HG03108 (cell line): Measurements from ENCODE around the gene SWAP70.

Experiments used
- ATAC-seq: cut with Tn5 transposase; IDR thresholded peaks from one replicate; pipeline ENCODE4 v1.9.1; 2021; ENCODE audit warnings: moderate library complexity; ENCODE audit not compliant: unreplicated experiment

Gene SWAP70

DNA sequence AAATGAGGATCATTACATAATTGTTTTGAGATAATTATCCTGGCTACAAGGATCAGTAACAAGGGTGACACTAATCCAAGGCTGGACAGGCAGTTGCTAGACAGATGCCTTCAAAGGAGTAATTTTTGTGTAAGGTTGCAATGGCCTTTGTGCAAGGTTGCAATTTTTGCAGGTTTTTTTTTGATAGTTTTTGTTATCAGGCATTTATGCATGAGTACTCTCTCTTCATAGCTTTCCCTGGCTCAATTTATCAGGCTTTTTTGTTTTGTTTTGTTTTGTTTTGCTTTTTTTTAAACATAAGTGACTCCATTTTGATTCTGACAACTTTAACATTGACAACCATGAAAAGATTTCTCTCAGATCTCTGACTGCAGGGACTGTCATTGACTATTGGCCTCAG, 110.2 kb downstream of the SWAP70 start:
- no peak for ATAC-seq

DNA sequence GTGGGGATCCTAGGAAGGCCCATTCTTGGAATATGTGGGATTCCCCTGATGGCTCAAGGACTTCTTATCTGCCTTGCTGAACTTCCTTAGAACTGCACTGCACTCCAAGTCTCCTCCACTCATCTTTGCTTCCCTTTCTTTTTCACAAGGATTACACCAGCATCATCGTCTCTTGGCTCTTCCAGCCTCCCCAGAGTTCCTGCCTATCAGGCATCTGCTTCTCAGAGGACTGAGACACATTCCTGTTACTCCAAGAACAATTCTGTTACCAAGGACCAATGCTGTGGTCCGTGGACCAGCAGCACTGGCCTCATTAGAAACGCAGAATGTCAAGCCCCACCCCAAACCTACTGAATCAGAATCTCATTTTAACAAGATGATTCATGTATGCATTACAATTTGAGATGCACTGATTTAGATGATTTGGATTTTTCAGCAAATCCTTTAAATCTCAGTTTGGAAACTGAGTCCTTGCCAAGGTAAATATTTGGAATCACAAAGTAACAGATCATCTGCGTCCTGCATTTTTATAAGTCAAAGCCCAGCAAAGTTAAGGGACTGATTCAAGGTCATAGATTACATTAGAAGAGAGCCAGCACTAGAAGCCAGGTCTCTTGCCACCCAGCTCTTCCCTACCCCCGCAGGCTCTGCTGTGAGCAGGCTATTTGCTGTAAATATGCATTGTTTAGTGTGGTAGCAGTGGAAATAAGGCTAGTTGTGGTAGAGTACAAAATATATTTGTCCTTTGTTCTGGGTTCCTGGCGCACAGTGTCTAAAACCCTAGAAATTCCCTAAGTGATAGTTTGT, 110.9 kb downstream of the SWAP70 start:
- no peak for ATAC-seq

DNA sequence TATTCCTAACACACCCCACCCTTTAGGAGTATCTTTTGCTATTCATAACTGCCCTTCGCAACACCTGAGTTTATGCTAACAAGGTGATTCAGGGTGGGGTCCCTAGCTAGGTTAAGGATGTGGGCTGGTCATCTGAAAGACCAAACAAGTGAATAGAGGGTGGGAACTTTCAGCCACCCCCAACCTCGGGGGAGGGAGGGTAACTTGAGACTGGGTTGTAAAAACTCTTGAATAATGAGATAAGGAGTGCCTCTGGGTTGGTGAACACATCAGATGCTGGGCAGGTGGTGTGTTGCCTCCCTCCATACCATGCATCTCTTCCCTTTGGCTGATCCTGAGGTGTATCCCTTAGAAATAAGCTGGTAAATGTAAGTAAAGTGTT, 111.5 kb downstream of the SWAP70 start:
- no peak for ATAC-seq

DNA sequence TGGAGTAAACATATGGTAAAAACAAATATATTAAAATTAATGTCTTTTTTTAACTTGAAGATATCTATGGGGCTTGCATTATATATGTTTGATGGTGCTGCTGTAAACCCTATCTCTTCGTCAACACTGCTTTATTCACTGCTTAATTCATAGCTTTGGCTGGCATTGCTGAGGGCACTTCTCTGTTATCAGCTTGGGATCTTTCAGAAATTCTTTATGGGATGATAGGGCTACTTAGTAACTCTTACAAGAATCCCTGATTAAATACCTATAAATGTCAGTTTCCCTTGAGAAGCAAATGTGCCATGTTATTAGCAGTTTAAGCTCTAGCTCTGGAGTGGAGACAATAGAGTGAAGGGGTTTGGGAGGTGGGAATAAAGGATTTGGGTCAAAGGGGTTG, 112.3 kb downstream of the SWAP70 start:
- ATAC-seq: no peak

DNA sequence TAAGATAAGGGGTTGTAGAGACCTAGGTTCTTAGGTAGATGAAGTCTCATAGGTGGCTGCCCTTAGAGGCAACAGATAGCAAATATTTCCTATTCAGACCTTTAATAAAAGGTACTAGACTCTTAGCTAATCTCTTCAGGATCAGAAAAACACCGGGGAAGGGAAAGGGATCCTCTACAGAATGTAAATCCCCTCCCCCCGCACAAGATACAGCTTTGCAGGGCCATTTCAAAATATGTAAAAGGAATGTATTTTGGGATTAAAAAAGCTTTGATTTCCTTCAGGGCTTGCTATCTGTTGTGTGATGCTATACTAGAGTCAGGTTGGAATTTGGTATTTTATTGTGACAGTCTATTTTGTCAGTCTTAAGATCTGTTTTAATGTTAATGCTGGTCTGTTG, 113.2 kb downstream of the SWAP70 start:
- ATAC-seq: no peak

DNA sequence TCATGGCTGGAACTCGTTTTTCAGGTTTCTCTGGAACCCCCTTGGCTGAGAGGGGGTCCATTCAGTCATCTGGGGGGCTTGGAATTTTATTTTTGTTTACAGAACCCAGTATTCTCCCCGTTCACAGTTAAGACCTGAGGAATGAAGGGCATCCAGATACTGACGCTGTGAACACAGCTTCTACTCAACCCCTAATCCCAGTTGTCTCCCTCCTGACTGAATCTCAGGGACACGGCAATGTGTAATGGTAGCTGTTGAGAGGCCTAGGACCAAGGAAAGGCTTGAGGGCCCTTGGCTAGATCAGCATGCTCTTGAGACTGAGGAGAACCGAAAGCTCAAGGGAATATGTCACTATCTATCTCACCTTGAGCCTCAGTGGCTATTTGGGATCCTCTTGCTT, 113.6 kb downstream of the SWAP70 start:
- ATAC-seq: no peak

DNA sequence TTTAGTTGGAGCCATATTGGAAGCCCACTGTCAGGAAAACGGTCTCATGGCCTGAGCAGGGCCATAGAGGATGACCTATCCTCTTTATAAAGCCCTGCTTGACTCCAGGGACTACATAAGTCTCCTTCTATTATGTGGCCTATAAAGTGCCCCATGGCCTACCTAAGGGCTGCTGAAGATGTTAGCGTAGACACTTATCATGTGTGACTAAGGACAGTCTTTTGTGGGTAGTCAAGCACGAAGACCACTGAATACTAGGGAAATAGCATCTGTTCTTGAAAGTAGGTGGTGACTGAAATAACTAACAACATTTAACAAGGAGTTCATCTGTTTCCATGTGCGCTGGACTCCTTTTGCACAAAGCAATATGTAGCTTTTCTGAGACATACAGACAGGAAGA, 117.1 kb downstream of the SWAP70 start:
- ATAC-seq: no peak

DNA sequence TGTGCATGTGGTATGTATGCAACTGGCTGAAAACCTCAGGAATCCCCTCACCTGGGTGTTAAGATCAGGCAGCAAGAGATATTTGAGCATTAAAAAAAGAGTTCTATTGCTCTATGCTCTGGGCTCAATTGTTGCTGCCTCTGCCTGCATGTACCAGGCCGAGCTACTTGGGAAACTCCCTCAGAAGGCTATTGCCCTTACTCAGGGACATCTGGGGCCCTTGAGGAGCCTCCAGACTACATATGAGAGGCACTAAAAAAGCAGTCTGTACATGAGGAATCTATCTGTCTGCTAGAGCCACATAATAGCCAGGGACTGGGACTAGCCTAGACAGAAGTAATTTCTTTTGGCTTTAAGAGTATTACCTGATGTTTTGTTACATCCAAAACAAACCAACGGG, 120.1 kb downstream of the SWAP70 start:
- no peak for ATAC-seq

DNA sequence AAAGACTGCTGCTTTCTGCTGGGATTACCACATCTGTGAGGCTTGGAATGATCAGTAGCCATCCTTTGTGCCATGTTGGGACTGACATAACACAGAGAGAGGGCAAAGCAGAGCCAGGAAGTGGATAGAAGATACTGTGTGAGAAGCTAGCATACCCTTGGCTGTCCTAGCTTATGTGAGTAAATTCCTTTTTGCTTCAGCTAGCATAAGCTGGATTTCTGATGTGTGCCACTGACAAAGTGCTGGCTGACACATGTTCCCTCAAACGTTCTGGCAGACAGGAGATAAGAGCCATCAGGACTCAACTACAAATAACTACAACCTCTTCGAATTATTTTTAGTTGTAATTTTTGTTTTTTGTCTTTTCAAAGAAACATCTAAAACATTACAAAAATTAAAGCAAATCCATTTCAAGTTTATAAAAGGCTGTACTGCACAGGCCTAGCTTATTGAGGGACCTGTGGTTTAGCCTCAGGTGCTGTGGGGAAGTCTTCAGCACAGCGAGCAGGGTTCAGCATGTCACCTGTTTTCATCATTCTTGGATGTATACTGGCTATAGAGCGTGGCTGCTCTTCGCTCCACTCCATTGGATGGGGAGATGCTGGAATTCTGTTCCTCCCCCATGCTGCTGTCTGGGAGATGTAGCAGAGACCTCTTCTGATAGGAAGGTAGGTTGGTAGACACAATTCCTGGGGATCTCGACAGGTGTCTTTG, 120.9 kb downstream of the SWAP70 start:
- no peak for ATAC-seq

DNA sequence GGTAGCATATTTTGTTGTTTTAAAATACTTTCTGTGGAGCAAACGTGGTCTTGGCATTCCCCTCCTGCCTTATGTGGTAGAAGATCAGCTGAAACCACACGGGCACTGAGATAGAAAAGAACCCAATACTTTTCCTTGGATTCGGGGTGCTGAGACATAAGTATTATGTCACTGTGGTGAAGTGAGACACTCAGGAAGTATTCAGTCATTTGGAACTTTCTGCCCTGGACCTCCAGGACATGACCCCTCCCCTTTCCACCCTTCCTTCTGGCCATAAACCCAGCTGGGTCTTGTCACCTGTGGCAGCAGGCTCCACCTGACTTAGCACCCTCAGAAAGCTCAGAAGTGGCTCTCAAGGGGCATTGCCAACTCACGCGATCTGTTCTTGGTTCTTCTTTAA, 123.4 kb downstream of the SWAP70 start:
- no peak for ATAC-seq

DNA sequence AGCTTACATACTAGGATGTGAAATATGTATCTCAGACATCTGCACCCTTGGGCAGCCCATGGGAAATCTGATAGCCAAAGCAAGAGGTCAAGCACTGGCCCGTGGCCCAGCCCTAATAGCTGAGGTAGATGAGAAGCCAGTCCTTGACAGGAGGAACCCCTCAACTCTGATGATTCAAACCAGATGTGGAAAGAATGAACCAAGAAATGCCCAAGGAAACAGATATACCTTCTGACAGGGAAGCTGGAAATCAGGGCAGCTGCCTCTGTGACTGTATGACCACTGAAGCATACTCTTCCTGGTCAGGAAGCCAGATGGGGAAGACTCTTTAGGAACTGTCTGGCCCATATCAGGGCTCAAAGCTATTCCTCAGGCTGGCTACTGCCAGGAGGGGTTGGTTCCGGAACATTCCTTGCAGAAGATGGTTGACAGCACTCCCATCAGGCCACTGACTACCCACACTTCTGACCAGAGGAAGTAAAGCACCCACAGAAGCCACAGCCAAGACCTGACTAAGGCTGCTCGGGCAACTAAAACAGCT, 124.2 kb downstream of the SWAP70 start:
- ATAC-seq: no peak

DNA sequence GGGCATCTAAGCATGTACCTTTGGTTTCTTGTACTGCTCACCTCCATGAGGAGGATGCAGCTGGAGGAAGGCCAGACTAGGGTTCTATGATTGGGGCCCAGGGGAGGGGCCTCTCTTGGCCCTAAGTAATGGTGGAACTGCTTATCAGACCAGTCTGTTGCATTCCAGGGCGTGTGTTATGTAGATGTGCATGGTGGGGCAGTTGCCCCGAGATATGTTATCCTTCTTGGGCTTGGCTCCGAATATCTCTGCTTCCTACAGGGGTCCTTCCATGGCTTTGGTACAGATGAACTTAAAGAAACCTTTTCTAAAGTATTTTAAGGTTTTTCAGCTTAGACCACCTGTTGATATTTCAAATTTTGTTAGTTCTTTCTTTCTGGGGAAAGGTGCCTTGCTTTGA, 126.0 kb downstream of the SWAP70 start:
- no peak for ATAC-seq

DNA sequence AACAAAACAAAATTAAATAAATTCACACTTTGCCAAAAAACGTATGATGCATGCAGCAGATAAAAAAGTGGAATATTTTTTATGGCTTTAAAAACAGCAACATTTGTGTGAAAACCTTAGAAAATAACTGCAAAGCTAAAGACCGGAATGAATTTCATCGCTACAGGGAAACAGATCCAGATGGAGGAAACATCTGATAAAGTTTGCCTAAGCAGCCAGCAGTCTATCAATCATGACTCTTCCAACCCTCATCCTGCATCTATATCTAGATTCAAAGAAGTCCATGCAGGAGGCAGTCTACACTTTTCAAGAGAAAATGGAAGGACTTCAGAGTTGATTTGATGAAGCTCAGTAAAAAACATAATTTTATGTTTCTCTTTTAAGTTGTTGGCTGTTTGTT, 126.8 kb downstream of the SWAP70 start:
- ATAC-seq: no peak

DNA sequence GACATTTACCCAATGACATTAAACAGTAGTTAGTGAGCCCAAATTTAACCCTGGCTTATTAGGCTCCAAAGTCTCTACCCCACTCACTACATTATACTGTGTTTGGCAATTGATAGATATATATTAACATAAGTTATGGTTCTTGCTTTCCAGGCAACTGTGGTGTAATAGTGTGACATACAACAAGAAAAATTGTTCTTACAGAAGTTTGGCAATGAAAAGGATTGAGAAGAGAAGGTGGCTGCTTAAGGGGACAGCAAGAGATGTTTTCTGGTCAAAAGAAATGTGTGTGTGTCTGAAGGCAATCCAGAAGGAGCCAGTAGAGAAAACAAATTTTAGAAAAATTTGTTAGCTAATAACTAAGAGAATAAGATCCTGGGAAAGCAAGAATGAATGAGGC, 132.4 kb downstream of the SWAP70 start:
- no peak for ATAC-seq

DNA sequence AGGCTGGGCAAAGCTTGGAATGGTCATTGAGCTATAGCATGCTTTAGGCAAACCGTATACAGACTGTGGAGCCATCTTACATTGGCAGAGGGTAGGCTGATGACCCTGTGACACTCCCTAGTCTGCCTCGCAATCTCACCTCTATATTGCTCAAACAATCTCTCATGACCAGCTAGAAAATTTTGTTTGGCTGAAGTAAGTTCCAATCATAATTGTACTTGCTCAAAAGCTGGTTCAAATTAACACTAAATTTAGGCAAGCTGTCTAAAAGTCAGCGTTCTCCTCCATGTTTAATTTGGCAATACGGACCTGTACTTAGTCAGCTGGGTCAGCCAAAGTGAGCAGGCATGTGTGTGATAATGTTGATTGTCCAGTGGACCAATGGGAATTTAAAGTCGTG, 133.0 kb downstream of the SWAP70 start:
- ATAC-seq: no peak

DNA sequence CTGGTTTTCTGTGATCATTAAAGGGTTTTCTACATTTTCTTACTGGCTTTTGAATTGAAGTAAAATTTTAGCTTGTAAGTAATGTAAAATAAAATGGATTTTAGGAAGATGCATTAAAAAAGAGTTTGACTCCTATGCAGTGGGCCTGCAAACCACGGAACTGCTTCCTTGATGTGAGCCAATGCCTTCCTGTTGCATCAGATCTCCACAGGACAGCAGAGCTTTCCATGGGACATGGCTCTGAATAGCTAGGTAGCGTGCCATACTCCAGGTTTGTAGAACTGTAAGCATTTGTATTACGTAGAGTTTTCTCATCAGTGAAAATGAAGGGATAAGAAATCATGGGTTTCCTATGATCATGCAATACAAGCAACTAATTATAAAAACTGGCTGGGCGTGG, 133.4 kb downstream of the SWAP70 start:
- no peak for ATAC-seq

DNA sequence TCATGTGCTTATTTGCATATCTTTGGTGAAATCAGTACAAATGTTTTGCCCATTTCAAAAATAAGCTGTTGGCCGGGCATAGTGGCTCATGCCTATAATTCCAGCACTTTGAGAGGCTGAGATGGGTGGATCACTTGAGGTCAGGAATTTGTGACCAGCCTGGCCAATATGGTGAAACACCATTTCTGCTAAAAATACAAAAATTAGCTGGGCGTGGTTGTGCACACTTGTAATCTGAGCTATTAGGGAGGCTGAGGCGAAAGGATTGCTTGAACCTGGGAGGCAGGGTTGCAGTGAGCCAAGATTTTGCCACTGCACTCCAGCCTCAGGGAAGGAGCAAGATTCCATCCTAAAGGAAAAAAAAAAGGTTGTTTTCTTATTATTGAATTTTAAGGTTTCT, 136.0 kb downstream of the SWAP70 start:
- no peak for ATAC-seq

DNA sequence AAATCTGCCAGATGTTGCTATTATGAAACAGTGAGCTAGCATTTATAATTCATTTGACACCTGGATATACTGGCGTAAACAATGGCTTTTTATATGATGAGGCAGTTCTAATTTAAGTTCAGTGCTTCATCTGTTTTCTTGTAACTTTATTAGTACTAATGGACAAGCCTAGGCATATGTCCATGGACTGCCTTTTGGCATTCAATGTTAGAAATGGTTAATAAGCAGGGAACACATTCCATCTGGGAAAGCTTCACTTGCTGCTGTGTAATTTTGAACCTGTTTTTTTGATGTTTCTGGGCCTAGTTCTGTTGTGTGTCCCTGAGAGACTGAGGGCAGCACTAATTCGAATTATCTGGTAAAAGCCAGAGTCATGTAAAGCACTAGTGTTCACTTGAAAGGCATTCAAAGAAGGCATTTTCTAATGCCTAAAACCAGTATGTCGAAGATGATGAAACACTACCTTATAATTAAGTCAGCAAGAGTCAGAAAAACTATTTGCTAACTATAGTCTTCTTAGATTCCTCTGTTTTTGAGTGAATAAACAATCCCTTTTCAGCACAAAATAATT, 138.5 kb downstream of the SWAP70 start:
- ATAC-seq: no peak
